Measurements from ENCODE around the gene VAPB.

VAPB gene

DNA sequence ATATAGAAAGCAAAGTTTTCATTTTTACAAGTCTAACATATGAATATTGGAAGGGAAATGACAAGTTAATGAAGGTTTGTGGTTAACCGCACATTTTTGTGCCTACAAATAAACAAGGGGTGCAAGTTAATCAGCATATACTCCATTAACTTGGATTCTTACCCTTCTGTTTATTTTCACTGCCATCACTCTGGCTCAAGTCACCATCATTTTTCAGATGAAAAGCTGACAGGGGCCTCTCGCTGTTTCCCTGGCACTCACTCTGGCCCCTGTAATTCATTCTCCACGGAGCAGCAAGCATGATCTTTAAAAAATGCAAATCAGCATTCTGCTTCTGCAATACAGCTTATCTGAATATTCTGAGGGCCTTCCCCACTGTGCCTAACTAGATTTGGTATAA lies 96.4 kb downstream of the VAPB start:
- TF ChIP-seq, protein P1, sequence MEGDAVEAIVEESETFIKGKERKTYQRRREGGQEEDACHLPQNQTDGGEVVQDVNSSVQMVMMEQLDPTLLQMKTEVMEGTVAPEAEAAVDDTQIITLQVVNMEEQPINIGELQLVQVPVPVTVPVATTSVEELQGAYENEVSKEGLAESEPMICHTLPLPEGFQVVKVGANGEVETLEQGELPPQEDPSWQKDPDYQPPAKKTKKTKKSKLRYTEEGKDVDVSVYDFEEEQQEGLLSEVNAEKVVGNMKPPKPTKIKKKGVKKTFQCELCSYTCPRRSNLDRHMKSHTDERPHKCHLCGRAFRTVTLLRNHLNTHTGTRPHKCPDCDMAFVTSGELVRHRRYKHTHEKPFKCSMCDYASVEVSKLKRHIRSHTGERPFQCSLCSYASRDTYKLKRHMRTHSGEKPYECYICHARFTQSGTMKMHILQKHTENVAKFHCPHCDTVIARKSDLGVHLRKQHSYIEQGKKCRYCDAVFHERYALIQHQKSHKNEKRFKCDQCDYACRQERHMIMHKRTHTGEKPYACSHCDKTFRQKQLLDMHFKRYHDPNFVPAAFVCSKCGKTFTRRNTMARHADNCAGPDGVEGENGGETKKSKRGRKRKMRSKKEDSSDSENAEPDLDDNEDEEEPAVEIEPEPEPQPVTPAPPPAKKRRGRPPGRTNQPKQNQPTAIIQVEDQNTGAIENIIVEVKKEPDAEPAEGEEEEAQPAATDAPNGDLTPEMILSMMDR (IDR thresholded peaks at IDR 0.05; ENCODE audit: insufficient read depth, low read depth, low read length, missing control alignments): no peak
- DNase-seq (ENCODE audit: low read depth): no peak
- no peak overlapping the region for H3K4me3 ChIP-seq (ENCODE audit: low read depth, low read length)

DNA sequence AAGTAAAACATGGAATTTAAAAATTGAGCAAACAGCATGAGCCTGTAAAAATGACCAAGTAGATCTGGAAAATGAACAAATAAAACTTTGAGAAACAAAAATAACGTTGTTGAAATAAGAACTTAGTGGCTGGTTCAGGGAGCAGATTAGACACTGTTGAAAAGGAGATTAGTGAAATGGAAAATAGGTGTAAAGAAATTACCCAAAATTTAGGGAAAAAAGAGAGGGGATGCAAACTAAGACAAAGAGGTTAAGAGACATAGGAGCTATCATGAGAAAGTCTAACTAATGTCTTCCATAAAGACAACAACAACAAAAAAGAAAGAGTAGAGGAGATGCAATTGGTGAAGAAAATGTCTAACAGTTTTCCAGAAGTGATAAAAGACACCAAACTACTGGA lies 97.2 kb downstream of the VAPB start:
- TF ChIP-seq, protein P1 (IDR thresholded peaks at IDR 0.05; ENCODE audit: insufficient read depth, low read depth, low read length, missing control alignments): no peak
- H3K4me3 ChIP-seq (ENCODE audit: low read depth, low read length): no peak overlapping the region
- no peak for DNase-seq (ENCODE audit: low read depth)

DNA sequence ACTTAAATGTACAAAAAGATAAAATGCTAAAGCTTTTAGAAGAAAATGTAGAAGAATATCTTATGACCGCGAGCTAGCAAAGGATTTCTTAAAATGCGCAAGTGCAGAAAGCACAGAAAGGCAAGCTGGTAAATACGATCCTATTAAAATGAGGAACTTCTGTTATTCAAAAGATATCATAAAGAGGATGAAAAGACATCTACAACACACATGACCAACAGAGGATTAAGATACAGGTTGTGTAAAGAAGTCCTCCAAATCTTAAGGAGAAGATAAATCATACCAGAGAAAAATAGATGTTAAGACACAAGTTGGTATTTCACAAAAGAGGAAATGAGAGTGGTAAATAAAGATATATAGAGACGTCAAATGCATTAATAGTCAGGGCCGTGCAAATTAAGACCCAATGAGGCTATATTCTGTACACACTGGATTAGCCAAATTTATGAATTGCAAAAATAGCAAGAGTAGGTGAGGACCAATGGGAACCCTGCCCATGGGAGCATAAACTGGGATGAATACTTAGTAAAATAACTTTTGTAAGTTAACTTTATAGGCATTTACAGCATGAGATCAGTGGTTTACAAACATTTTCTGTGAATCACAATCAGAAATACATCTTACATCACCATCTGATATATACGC lies 103.2 kb downstream of the VAPB start:
- TF ChIP-seq, protein P1 (IDR thresholded peaks at IDR 0.05; ENCODE audit: insufficient read depth, low read depth, low read length, missing control alignments): no peak
- H3K4me3 ChIP-seq (ENCODE audit: low read depth, low read length): no peak overlapping the region

DNA sequence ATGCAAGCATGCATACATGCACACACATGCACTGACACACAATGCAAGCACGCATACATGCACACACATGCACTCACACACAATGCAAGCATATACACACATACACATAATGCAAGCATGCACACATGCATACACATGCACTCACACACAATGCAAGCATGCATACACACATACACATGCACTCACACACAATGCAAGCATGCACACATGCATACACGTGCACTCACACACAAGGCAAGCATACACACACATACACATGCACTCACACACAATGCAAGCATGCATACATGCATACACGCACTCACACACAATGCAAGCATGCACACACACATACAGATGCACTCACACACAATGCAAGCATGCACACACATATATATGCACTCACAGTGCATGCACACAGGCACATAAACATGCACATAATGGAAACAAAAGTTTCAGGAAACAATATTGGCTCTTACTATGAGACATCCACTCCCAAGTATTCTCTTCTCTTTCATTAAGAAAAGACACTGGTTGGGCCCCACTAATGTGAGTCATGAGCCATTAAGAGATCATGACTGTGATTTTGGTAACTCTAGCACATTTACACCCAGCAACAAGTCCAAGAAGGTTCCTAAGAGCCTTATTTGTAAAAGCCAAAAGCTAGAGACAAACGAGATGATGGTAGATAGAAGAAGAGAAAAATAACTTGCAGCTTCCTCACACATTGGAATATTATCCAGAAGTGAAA lies 103.9 kb downstream of the VAPB start:
- DNase-seq (ENCODE audit: low read depth): no peak
- H3K4me3 ChIP-seq (ENCODE audit: low read depth, low read length): no peak overlapping the region
- TF ChIP-seq, protein P1 (IDR thresholded peaks at IDR 0.05; ENCODE audit: insufficient read depth, low read depth, low read length, missing control alignments): no peak

More for the DNA sequence above, 103.2 kb downstream of the VAPB start:
- no peak for DNase-seq (ENCODE audit: low read depth)

DNA sequence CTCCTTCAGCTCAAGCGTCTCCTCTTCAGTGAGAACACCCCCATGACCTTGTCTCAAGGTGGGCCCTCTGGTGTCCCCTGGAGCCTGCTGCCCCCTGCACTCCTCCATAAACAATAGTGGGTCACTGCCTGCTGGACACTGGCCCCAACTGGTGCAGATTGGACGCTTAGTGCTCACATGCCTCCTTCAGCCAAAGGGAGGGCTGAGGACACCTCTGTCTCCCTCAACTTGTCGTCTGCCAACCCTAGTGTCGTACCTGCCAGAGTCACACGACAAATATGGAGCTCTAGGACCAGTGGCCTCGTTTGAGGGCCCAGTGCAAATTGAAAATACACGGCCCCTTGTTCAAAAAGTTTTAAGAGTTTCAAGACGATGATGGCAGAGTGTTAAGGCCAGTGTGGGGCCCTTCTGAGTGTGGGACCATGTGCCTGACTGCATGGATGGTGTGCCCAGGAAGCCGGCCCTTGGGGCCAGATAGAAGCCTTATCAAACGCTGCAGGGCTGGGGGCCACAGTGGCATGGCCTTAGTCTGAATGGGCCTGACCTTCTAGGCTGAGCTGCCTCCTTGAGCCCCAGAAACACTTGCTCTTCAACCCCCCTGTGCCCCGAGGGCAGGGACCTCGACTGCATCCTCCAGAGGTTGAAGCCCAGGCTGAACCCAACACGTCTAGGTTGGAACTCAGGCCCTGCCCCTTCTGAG lies 106.0 kb downstream of the VAPB start:
- TF ChIP-seq, protein P1 (IDR thresholded peaks at IDR 0.05; ENCODE audit: insufficient read depth, low read depth, low read length, missing control alignments): no peak
- no peak overlapping the region for H3K4me3 ChIP-seq (ENCODE audit: low read depth, low read length)
- no peak for DNase-seq (ENCODE audit: low read depth)

DNA sequence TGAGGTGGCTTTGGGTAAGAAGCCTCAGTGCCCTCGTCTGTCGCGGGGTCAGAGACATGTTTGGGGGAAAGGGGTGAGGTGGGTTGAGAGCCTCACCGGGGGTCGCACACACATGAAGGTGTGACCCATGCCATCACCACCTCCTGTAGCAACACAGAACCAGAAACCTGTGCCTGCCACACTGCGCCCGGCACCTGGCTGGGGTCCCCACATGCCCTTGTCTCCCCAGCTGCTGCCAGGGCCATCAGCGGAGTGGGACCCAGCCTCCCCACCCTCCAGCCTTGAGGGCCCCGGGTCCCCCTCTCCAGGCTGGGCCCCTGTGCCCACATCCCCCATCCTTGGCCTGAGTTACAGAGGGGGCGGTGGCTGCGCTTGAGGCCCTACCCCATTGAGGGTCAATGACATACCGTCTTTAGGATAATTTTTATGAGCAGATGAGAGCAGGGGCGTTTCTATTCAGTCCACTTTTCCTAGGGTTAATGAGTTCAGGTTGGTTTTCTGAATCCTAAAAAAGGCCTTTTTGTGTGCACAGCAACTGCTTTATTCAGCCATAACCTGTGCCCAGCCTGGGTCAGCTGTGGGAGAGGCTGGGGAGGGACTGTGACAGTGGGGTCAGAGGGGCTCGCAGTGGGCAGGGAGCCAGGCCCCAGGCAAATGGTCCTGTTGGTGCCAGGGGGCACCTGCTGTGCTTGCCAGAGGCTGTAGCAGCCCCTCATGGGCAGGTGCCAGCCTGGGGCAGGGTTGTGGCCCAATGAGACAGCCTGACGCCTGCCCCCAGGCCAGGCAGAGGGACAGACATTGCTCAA lies 106.8 kb downstream of the VAPB start:
- no peak overlapping the region for H3K4me3 ChIP-seq (ENCODE audit: low read depth, low read length)
- TF ChIP-seq, protein P1 (IDR thresholded peaks at IDR 0.05; ENCODE audit: insufficient read depth, low read depth, low read length, missing control alignments): no peak
- no peak for DNase-seq (ENCODE audit: low read depth)
